ENCODE measurements around the gene COPG2. TPM values are rescaled to one million over a fixed set of nuclear protein-coding genes. Genes with fewer than 3 reads are reported as not detected.
"Not testable (repeated sequence)": the region's sequence is repeated elsewhere in the genome, so short reads cannot be mapped to it uniquely, and the experiment has no call there.

Gene COPG2
- total RNA-seq, 1 donor from 2014 or later, result 167 TPM

DNA sequence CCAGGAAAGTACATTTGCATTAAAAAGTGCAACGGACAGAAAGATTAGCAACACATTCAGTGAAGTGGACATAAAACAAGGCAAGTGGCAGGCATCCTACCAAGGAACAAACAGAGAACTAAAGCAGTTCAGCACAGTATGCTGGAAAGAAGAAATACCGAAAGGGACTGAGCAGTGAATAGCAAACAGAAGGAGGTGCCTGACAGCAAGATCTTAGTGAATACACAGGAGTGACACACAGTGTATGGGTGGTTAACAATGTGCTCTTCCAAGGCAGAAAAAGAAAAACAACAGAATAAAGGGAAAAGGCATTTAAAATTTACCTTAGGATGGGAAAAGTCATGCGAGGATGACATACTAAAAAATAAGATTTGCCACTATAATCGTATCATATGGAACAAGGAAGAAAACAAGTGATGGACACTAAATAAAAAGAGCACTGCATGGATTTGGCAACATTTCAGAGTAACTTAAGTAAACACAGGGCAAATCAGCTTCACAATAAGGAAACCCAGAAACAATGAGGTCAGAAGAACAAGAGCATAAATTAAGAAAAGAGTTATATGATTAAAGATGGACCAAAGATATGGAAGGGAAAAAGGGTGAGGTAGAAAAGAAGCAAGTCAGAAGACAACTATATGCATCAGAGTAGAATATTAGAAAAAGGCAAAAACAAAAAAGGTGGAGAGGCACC, 147.1 kb downstream of the COPG2 start:
- no peak overlapping the region for H3K4me2 ChIP-seq
- Mint-ChIP-seq H3K36me3 (no peaks in the 10 kb centered on the region), H3K4me3 (no peak overlapping the region), H3K27me3 (ENCODE audit: insufficient read depth, low read depth) (no peaks in the 10 kb centered on the region), H3K9me3 (no peaks in the 10 kb centered on the region), H3K27ac (no peak overlapping the region), H3K4me1 (no peaks in the 10 kb centered on the region)
- no peaks in the 10 kb centered on the region for H3K79me2 ChIP-seq (ENCODE audit: low read depth)
- no peaks in the 10 kb centered on the region for H3K9me3 ChIP-seq (ENCODE audit: low read depth)
- no peak overlapping the region for H3K27ac ChIP-seq
- H3K9ac ChIP-seq, result no peak overlapping the region
- no peak overlapping the region for H3K4me3 ChIP-seq
- no peak overlapping the region for H2AFZ ChIP-seq (replicated peaks)
- no peaks in the 10 kb centered on the region for H3F3A ChIP-seq (ENCODE audit: low read depth)
- H4K20me1 ChIP-seq (ENCODE audit: low read depth), result peaks cover 3% of the 10 kb centered on the region
- peak; percentile 1 for DNase-seq (ENCODE audit: low spot score)
- H3K27me3 ChIP-seq, result no peaks in the 10 kb centered on the region
- H3K36me3 ChIP-seq, result no peaks in the 10 kb centered on the region
- TF ChIP-seq EZH2 (IDR thresholded peaks at IDR 0.05) (no peak), EZH2phosphoT487 (IDR thresholded peaks at IDR 0.05) (no peak)
- TF ChIP-seq, protein P1, sequence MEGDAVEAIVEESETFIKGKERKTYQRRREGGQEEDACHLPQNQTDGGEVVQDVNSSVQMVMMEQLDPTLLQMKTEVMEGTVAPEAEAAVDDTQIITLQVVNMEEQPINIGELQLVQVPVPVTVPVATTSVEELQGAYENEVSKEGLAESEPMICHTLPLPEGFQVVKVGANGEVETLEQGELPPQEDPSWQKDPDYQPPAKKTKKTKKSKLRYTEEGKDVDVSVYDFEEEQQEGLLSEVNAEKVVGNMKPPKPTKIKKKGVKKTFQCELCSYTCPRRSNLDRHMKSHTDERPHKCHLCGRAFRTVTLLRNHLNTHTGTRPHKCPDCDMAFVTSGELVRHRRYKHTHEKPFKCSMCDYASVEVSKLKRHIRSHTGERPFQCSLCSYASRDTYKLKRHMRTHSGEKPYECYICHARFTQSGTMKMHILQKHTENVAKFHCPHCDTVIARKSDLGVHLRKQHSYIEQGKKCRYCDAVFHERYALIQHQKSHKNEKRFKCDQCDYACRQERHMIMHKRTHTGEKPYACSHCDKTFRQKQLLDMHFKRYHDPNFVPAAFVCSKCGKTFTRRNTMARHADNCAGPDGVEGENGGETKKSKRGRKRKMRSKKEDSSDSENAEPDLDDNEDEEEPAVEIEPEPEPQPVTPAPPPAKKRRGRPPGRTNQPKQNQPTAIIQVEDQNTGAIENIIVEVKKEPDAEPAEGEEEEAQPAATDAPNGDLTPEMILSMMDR (IDR thresholded peaks at IDR 0.05), result no peak
- no peaks in the 10 kb centered on the region for H3K4me1 ChIP-seq

DNA sequence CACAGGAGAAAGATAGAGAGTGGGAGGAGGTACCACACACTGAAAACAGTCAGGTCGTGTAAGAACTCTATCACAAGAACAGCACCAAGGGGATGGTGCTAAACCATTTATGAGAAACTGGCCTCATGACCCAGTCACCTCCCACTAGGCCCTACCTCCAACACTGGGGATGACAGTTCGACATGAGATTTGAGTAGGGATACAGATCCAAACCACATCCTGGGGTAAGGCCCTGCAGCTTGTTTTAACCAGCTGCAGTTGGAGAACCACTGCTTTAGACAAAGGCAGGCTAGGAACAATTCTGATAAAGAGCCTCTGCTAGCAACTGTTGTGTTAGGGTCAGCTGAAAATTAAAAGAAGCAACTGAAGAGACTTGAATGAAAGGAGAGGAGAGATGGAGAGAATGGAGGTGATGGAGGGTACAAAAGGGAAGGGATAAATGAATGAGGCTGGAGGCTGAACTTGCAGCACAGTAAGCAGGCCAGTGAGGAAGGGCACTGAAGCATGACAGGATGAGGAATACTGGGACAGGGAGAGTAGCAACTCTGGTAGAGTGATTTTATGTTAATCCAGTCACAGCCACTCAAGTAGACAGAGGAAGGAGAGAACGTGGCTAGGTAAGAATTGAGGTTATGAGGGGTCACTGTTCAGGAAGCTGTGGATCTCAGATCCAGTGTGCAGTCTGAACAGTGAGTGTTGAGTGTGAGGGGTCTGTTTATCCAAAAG, 153.1 kb downstream of the COPG2 start:
- no peaks in the 10 kb centered on the region for H3K27me3 Mint-ChIP-seq (ENCODE audit: insufficient read depth, low read depth)
- H3K9me3 Mint-ChIP-seq, result no peaks in the 10 kb centered on the region
- peaks cover 3% of the 10 kb centered on the region for H4K20me1 ChIP-seq (ENCODE audit: low read depth)
- H3K4me1 Mint-ChIP-seq, result no peaks in the 10 kb centered on the region
- no peak overlapping the region for H3K27ac ChIP-seq
- no peaks in the 10 kb centered on the region for H3F3A ChIP-seq (ENCODE audit: low read depth)
- no peak overlapping the region for H3K4me3 Mint-ChIP-seq
- H3K36me3 Mint-ChIP-seq, result peaks cover 2% of the 10 kb centered on the region
- no peaks in the 10 kb centered on the region for H3K27me3 ChIP-seq
- no peak overlapping the region for H3K9ac ChIP-seq
- H3K4me1 ChIP-seq, result peaks cover 14% of the 10 kb centered on the region
- H3K27ac Mint-ChIP-seq, result no peak overlapping the region
- H3K4me2 ChIP-seq, result no peak overlapping the region
- no peak overlapping the region for H2AFZ ChIP-seq (replicated peaks)
- H3K9me3 ChIP-seq (ENCODE audit: low read depth), result no peaks in the 10 kb centered on the region
- DNase-seq (ENCODE audit: low spot score), result peak; percentile 3
- H3K79me2 ChIP-seq (ENCODE audit: low read depth), result no peaks in the 10 kb centered on the region
- TF ChIP-seq EZH2 (IDR thresholded peaks at IDR 0.05) (no peak), EZH2phosphoT487 (IDR thresholded peaks at IDR 0.05) (no peak)
- TF ChIP-seq, protein P1 (IDR thresholded peaks at IDR 0.05), result no peak
- no peaks in the 10 kb centered on the region for H3K36me3 ChIP-seq
- no peak overlapping the region for H3K4me3 ChIP-seq

DNA sequence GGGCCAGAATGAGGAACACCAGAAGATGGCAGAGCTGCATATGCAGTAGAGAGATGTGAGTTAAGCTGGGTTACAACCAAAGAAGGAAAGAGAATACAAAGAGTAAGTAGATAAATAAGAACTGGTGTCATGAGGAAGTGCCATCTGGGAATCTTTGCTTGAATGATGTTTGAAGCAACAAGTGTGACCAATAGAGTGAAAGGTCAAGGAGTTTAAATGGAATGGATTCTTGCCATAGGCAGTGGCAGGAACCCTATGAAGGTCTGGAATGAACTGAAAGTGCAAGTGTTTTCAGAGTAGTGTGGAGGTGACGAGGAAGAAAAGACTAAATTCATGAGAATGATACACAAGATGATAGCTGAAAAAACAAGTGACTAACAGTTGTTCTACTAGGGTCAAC, 155.1 kb downstream of the COPG2 start:
- no peak overlapping the region for H3K27ac ChIP-seq
- H3K36me3 ChIP-seq, result no peaks in the 10 kb centered on the region
- H3F3A ChIP-seq (ENCODE audit: low read depth), result no peaks in the 10 kb centered on the region
- DNase-seq (ENCODE audit: low spot score), result no peak
- H3K27me3 Mint-ChIP-seq (ENCODE audit: insufficient read depth, low read depth), result no peaks in the 10 kb centered on the region
- H3K27me3 ChIP-seq, result no peaks in the 10 kb centered on the region
- no peaks in the 10 kb centered on the region for H3K9me3 Mint-ChIP-seq
- H3K27ac Mint-ChIP-seq, result no peak overlapping the region
- peaks cover 4% of the 10 kb centered on the region for H3K36me3 Mint-ChIP-seq
- H3K9me3 ChIP-seq (ENCODE audit: low read depth), result no peaks in the 10 kb centered on the region
- no peaks in the 10 kb centered on the region for H3K4me1 Mint-ChIP-seq
- H3K4me3 Mint-ChIP-seq, result no peak overlapping the region
- peaks cover 3% of the 10 kb centered on the region for H4K20me1 ChIP-seq (ENCODE audit: low read depth)
- H3K4me2 ChIP-seq, result no peak overlapping the region
- H3K79me2 ChIP-seq (ENCODE audit: low read depth), result no peaks in the 10 kb centered on the region
- TF ChIP-seq EZH2phosphoT487 (IDR thresholded peaks at IDR 0.05) (no peak), EZH2 (IDR thresholded peaks at IDR 0.05) (no peak)
- TF ChIP-seq, protein P1 (IDR thresholded peaks at IDR 0.05), result no peak
- H3K4me1 ChIP-seq, result peaks cover 14% of the 10 kb centered on the region
- H2AFZ ChIP-seq (replicated peaks), result no peak overlapping the region
- no peak overlapping the region for H3K9ac ChIP-seq
- no peak overlapping the region for H3K4me3 ChIP-seq

DNA sequence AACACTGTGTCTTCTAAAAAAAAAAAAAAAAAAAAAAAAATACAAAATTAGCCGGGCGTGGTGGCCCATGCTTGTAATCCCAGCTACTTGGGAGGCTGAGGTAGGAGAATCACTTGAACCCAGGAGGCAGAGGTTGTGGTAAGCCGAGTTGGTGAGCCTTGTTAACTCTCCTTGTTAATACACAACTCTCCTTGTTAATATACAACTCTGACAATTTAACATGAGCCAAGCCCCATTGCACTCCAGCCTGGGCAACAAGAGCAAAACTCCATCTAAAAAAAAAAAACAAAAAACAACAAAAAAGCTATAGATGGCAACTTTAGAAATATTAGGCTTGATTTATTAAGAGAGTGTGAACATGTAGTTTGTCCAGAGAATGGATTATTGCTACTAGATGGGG, 156.5 kb downstream of the COPG2 start:
- H3K79me2 ChIP-seq (ENCODE audit: low read depth); H3K27me3 ChIP-seq; H3K4me1 Mint-ChIP-seq; H2AFZ ChIP-seq (replicated peaks); H3K4me3 ChIP-seq; H3K36me3 ChIP-seq; H3K4me3 Mint-ChIP-seq; H3K9me3 Mint-ChIP-seq; H3K9me3 ChIP-seq (ENCODE audit: low read depth); H3K9ac ChIP-seq; H3K27ac Mint-ChIP-seq; H3K4me2 ChIP-seq; H4K20me1 ChIP-seq (ENCODE audit: low read depth); DNase-seq (ENCODE audit: low spot score); H3K27ac ChIP-seq; H3F3A ChIP-seq (ENCODE audit: low read depth); H3K27me3 Mint-ChIP-seq (ENCODE audit: insufficient read depth, low read depth): not testable (repeated sequence)
- peaks cover 14% of the 10 kb centered on the region for H3K4me1 ChIP-seq
- H3K36me3 Mint-ChIP-seq, result peaks cover 12% of the 10 kb centered on the region
